GM12878 (cell line): ENCODE data around the gene KCNS3. TPM values are rescaled to one million over a fixed set of nuclear protein-coding genes. Genes with fewer than 3 reads are reported as not detected.

ENCODE experiments used
- STAT1 ChIP-seq: fragments of 450-650 bp; conservative IDR thresholded peaks from 2 replicates; pipeline ENCODE4 v1.6.1; 2014; ENCODE audit warnings: antibody characterized with exemption, mild to moderate bottlenecking
- polyA plus RNA-seq, 11 experiments: library from polyadenylated mRNA; depleted of rRNA in 4 of 11; unstranded in 6 of 11; stranded (reverse) in 5 of 11; fragments of >200 nt; fragmentation: Nextera tagmentation in 4 of 11; fragmentation: Illumina TruSeq in 1 of 11; extraction: Ambion mirVana in 4 of 11; extraction: Trizol in 1 of 11; gene quantifications; 1 replicate in 1 of 11; 2 replicates in 10 of 11; pipeline versions ENCODE4 v1.2.1 to v1.2.3, GENCODE V29; 2011 to 2016; ENCODE audit warnings: inconsistent platforms in 2 of 11, missing spikeins in 2 of 11, low read depth in 1 of 11
- total RNA-seq, 4 experiments: library from RNA; depleted of rRNA in 3 of 4; stranded (reverse); fragments of >200 nt in 3 of 4; fragmentation: Illumina TruSeq in 1 of 4; extraction: Trizol in 1 of 4; gene quantifications; 2 replicates each; pipeline versions ENCODE4 v1.2.1 to v1.2.3, GENCODE V29; 2013 to 2021

The KCNS3 gene
- total and polyA plus RNA-seq, 10 of the 15 experiments (the other 5 are each of a cell fraction or from before 2014, with no cell fraction given): not detected

GRCh38 chr2:17981936-17982335 lies 103.5 kb downstream of the KCNS3 start (continued):
- no peak for TF ChIP-seq STAT1

Other genes with a start within 250 kb of the KCNS3 start
- 36.1 and 48.3 TPM in 2 replicates for gene SMC6, start 124.9 kb upstream of the KCNS3 start, total RNA-seq (2014; rRNA removed)
- 63.8 and 64.4 TPM in 2 replicates for gene SMC6, start 124.9 kb upstream of the KCNS3 start, total RNA-seq (2014; rRNA removed; fragmentation: Illumina TruSeq; extraction: Trizol)
- 40.3 and 41.5 TPM in 2 replicates for gene SMC6, start 124.9 kb upstream of the KCNS3 start, total RNA-seq (2021)
- gene SMC6, start 124.9 kb upstream of the KCNS3 start, polyA plus RNA-seq (2011; rRNA removed): 32.5 and 54.9 TPM in 2 replicates
- gene SMC6, start 124.9 kb upstream of the KCNS3 start, polyA plus RNA-seq (2014; fragmentation: Illumina TruSeq; extraction: Trizol): 49.3 and 64.3 TPM in 2 replicates
- gene SMC6, start 124.9 kb upstream of the KCNS3 start, polyA plus RNA-seq (2014; fragmentation: Nextera tagmentation; extraction: Ambion mirVana): 10 to 100 TPM; 12.8 to 18.9 TPM
- 26.2 and 32.0 TPM in 2 replicates for gene SMC6, start 124.9 kb upstream of the KCNS3 start, polyA plus RNA-seq (2014; rRNA removed)
- 10 to 100 TPM; 45.5 to 55.3 TPM for gene SMC6, start 124.9 kb upstream of the KCNS3 start, polyA plus RNA-seq (2016; fragmentation: Nextera tagmentation; extraction: Ambion mirVana)
- gene GEN1, start 124.5 kb upstream of the KCNS3 start, total RNA-seq (2014; rRNA removed): 41.3 and 45.7 TPM in 2 replicates
- 49.6 and 49.9 TPM in 2 replicates for gene GEN1, start 124.5 kb upstream of the KCNS3 start, total RNA-seq (2014; rRNA removed; fragmentation: Illumina TruSeq; extraction: Trizol)
- gene GEN1, start 124.5 kb upstream of the KCNS3 start, total RNA-seq (2021): 39.4 and 39.5 TPM in 2 replicates
- 46.3 and 89.4 TPM in 2 replicates for gene GEN1, start 124.5 kb upstream of the KCNS3 start, polyA plus RNA-seq (2011; rRNA removed)
- 45.3 and 60.1 TPM in 2 replicates for gene GEN1, start 124.5 kb upstream of the KCNS3 start, polyA plus RNA-seq (2014; fragmentation: Illumina TruSeq; extraction: Trizol)
- 1 to 10 TPM; 6.0 to 9.4 TPM for gene GEN1, start 124.5 kb upstream of the KCNS3 start, polyA plus RNA-seq (2014; fragmentation: Nextera tagmentation; extraction: Ambion mirVana)
- 27.2 and 31.5 TPM in 2 replicates for gene GEN1, start 124.5 kb upstream of the KCNS3 start, polyA plus RNA-seq (2014; rRNA removed)
- gene GEN1, start 124.5 kb upstream of the KCNS3 start, polyA plus RNA-seq (2016; fragmentation: Nextera tagmentation; extraction: Ambion mirVana): 10 to 100 TPM; 27.9 to 32.5 TPM
- not detected in 2 replicates for gene MSGN1, start 62.2 kb upstream of the KCNS3 start, total RNA-seq (2014; rRNA removed)
- gene MSGN1, start 62.2 kb upstream of the KCNS3 start, total RNA-seq (2014; rRNA removed; fragmentation: Illumina TruSeq; extraction: Trizol): 0.27 and 0.32 TPM in 2 replicates
- gene MSGN1, start 62.2 kb upstream of the KCNS3 start, total RNA-seq (2021): not detected in 2 replicates
- not detected in 2 replicates for gene MSGN1, start 62.2 kb upstream of the KCNS3 start, polyA plus RNA-seq (2011; rRNA removed)
- not detected in 2 replicates for gene MSGN1, start 62.2 kb upstream of the KCNS3 start, polyA plus RNA-seq (2014; fragmentation: Illumina TruSeq; extraction: Trizol)
- not detected for gene MSGN1, start 62.2 kb upstream of the KCNS3 start, polyA plus RNA-seq (2014; fragmentation: Nextera tagmentation; extraction: Ambion mirVana)
- gene MSGN1, start 62.2 kb upstream of the KCNS3 start, polyA plus RNA-seq (2014; rRNA removed): not detected in 2 replicates
- gene MSGN1, start 62.2 kb upstream of the KCNS3 start, polyA plus RNA-seq (2016; fragmentation: Nextera tagmentation; extraction: Ambion mirVana): not detected